Esophagus muscularis mucosa (tissue), 4 donors: ENCODE results near the gene FEV. TPM values are rescaled to one million over a fixed set of nuclear protein-coding genes. Genes with fewer than 3 reads are reported as not detected.

Source experiments
- DNase-seq: peaks from one replicate; pipeline ENCODE4 v3.0.0-alpha.2; 2017; ENCODE audit errors: extremely low spot score
- H3K27ac ChIP-seq, 4 donors: fragments of 200-600 bp; sonication (generic); replicated peaks in 1 of 4; 1 replicate in 3 of 4; 2 replicates in 1 of 4; pipeline ENCODE4 v1.5.1; 2016 to 2019; ENCODE audit warnings: mild to moderate bottlenecking in 1 of 4
- H3K27me3 ChIP-seq, 4 donors: fragments of 200-600 bp; sonication (generic); one replicate each; pipeline versions ENCODE4 v1.5.1 to v1.6.0; 2016 to 2019
- H3K36me3 ChIP-seq, 4 donors: fragments of 200-600 bp; sonication (generic); one replicate each; pipeline ENCODE4 v1.5.1; 2016 to 2019
- H3K4me1 ChIP-seq, 4 donors: fragments of 200-600 bp; sonication (generic); one replicate each; pipeline ENCODE4 v1.5.1; 2016 to 2019
- H3K4me3 ChIP-seq, 4 donors: fragments of 200-600 bp; sonication (generic); 1 replicate in 2 of 4; 2 replicates in 2 of 4; pipeline ENCODE4 v1.5.1; 2016 to 2019; ENCODE audit warnings: mild to moderate bottlenecking in 4 of 4, moderate library complexity in 1 of 4
- H3K9me3 ChIP-seq, 4 donors: fragments of 200-600 bp; sonication (generic); 1 replicate in 3 of 4; 2 replicates in 1 of 4; pipeline ENCODE4 v1.5.1; 2016 to 2019
- EP300 ChIP-seq: sonication (generic); formaldehyde crosslinking; IDR thresholded peaks from one replicate; pipeline ENCODE4 v1.6.1; 2017; ENCODE audit warnings: antibody characterized with exemption
- POLR2A ChIP-seq: fragments of 450-650 bp; IDR thresholded peaks from one replicate; pipeline ENCODE4 v1.6.1; 2017; ENCODE audit warnings: antibody characterized with exemption, moderate library complexity, mild to moderate bottlenecking, low read depth
- POLR2AphosphoS5 ChIP-seq, 2 donors: sonication (generic); formaldehyde crosslinking; IDR thresholded peaks; one replicate each; pipeline ENCODE4 v1.6.1; 2017; ENCODE audit warnings: antibody characterized with exemption in 2 of 2
- WGBS: methylation state at CpG from one replicate; pipeline ENCODE4 v1.1.5; 2018; 5-methylcytosine and 5-hydroxymethylcytosine counted together
- intact Hi-C: fragments of 100-400 bp; cut with DNase I; formaldehyde crosslinking; loops from one replicate; pipeline ENCODE4 v1.15.1; 2023
- total RNA-seq, 4 donors: library from RNA; depleted of rRNA; stranded (reverse); fragments of >200 nt; gene quantifications; one replicate each; pipeline versions ENCODE4 v1.1.0 to v1.2.1, GENCODE V29; 2016
- TF ChIP-seq, protein P1 (sequence below), 3 experiments: fragments of 200-600 bp in 2 of 3; fragments of 450-650 bp in 1 of 3; sonication (generic) in 2 of 3; IDR thresholded peaks; one replicate each; pipeline ENCODE4 v1.5.1; 2017 to 2019; ENCODE audit warnings: antibody characterized with exemption in 3 of 3, mild to moderate bottlenecking in 2 of 3, moderate library complexity in 1 of 3

FEV gene
- total RNA-seq, 4 donors from 2014 or later = not detected

DNA sequence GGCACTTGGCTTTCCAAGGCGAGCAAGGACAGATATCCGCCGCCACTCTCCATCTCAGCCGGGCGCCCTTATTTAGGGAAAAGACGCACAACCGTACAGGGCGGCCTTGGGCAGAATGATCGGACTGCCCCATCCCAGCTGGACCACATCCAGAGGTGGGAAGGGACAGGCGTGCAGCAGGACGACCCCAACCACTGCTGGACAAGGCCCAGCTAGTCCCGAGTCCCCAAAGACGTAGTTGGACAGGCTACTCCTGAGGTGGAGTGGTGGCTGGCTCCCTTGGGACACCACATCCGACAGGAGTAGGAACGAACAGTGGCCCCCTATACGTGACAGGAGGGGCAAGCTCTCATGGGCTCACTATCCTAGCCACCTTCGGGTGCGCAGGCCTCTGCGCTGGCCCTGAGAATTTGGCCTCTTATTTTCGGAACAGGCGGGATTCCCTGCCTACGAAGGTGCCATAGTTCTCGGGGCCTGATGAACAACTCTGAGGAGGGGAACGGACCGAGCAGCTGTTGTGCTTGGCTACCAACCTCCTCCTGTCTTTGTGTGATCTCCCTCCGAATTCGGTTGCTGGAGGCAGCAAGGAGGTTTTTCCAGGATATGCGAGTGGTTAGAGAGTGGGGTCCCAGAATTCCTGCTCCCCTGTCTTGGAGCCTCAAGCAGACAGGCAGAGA lies 2.3 kb downstream of the FEV start:
- no peaks in the 10 kb centered on the region for H3K36me3 ChIP-seq
- intact Hi-C loops = no loop called here
- peaks cover 0 to 99% (median 81%) of the 10 kb centered on the region in 4 donors for H3K27me3 ChIP-seq
- WGBS = 13% methylated on average over 20 of the region's 28 CpGs
- H3K9me3 ChIP-seq = no peaks in the 10 kb centered on the region
- peaks cover 42 to 59% (median 55%) of the 10 kb centered on the region in 4 donors for H3K4me1 ChIP-seq
- H3K4me3 ChIP-seq = peak overlapping the region in 3 of 4 donors; percentile 40 to 52 (median 42)
- no peak for DNase-seq
- H3K27ac ChIP-seq = no peak overlapping the region
- no peak for TF ChIP-seq EP300
- no peak for TF ChIP-seq POLR2A

DNA sequence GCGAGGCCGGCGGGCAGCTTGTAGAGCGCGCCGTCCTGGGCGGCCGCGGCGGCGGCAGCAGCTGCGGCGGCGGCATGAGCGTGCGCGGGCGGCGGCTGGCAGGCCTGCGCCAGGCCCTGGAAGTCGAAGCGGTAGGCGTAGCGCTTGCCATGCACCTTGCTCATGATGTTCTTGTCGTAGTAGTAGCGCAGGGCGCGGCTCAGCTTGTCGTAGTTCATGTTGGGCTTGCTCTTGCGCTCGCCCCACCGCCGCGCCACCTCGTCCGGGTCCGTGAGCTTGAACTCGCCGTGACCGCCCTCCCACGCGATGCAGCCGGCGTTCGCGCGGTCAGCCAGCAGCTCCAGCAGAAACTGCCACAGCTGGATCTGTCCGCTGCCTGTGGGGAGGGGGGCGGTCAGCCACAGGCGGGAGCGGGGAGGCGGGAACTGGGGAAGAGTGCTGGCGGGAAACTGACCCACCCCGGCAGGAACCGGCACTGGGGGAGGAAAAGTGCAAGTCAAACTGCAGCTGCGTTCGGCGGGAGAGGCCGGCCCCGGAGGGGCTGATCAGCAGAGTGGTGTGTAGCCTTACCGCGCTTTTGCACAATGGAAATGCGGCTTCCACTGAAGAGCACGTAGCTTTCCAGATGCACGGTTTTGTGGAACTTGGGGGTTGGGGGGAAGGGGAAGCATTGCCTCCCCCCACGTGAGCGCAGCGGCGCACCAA lies 3.0 kb downstream of the FEV start:
- H3K4me1 ChIP-seq = peaks cover 42 to 59% (median 55%) of the 10 kb centered on the region in 4 donors

DNA sequence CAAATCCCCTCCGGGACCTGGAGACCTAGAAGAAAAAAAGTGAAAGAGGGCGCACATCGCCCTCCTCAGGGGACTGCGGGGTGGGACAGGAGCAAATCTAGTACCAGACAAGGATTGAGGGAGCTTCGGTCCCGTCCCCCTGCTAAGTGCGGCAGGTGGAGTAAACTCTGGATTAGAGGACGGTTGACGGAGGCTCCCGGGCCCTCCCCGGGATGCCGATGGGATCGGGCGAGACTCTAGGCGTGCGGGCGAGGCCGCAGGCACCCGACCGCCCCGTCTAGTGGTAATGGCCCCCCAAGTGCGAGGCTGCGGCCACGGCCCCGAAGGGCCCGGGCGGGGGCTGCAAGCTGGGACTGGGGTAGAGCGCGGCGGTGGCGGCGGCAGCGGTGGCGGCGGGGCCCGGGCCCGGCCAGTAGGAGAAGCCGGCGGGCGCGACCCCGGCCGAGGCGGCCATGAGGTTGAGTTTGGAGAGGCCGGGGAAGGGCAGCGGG lies 3.5 kb downstream of the FEV start:
- no peaks in the 10 kb centered on the region for H3K36me3 ChIP-seq
- H3K4me1 ChIP-seq = peaks cover 42 to 59% (median 55%) of the 10 kb centered on the region in 4 donors
- no peak for DNase-seq
- whole genome bisulfite sequencing = 6% methylated on average over 14 of the region's 46 CpGs
- no peak overlapping the region for H3K27ac ChIP-seq
- peaks cover 0 to 98% (median 68%) of the 10 kb centered on the region in 4 donors for H3K27me3 ChIP-seq
- H3K4me3 ChIP-seq = peak overlapping the region; percentile 40 to 52 (median 42)
- no peak for TF ChIP-seq EP300
- TF ChIP-seq POLR2AphosphoS5 (IDR thresholded peaks at IDR 0.05) = no peak
- TF ChIP-seq, protein P1, sequence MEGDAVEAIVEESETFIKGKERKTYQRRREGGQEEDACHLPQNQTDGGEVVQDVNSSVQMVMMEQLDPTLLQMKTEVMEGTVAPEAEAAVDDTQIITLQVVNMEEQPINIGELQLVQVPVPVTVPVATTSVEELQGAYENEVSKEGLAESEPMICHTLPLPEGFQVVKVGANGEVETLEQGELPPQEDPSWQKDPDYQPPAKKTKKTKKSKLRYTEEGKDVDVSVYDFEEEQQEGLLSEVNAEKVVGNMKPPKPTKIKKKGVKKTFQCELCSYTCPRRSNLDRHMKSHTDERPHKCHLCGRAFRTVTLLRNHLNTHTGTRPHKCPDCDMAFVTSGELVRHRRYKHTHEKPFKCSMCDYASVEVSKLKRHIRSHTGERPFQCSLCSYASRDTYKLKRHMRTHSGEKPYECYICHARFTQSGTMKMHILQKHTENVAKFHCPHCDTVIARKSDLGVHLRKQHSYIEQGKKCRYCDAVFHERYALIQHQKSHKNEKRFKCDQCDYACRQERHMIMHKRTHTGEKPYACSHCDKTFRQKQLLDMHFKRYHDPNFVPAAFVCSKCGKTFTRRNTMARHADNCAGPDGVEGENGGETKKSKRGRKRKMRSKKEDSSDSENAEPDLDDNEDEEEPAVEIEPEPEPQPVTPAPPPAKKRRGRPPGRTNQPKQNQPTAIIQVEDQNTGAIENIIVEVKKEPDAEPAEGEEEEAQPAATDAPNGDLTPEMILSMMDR (IDR thresholded peaks at IDR 0.05) = no peak
- no peak for TF ChIP-seq POLR2A
- H3K9me3 ChIP-seq = no peaks in the 10 kb centered on the region
- intact Hi-C loops = no loop called here

More for the DNA sequence above, 3.0 kb downstream of the FEV start:
- TF ChIP-seq, protein P1 (IDR thresholded peaks at IDR 0.05) = no peak
- TF ChIP-seq POLR2AphosphoS5 (IDR thresholded peaks at IDR 0.05) = no peak
- TF ChIP-seq EP300 = no peak
- no peak for TF ChIP-seq POLR2A
- Histone ChIP-seq H3K4me3 (peak overlapping the region; percentile 40 to 52 (median 42)), H3K27me3 (peaks cover 0 to 98% (median 74%) of the 10 kb centered on the region in 4 donors), H3K36me3 (no peaks in the 10 kb centered on the region), H3K9me3 (no peaks in the 10 kb centered on the region), H3K27ac (no peak overlapping the region)
- intact Hi-C loops = no loop called here
- 1% methylated on average over 57 of the region's 69 CpGs for WGBS
- DNase-seq = no peak

DNA sequence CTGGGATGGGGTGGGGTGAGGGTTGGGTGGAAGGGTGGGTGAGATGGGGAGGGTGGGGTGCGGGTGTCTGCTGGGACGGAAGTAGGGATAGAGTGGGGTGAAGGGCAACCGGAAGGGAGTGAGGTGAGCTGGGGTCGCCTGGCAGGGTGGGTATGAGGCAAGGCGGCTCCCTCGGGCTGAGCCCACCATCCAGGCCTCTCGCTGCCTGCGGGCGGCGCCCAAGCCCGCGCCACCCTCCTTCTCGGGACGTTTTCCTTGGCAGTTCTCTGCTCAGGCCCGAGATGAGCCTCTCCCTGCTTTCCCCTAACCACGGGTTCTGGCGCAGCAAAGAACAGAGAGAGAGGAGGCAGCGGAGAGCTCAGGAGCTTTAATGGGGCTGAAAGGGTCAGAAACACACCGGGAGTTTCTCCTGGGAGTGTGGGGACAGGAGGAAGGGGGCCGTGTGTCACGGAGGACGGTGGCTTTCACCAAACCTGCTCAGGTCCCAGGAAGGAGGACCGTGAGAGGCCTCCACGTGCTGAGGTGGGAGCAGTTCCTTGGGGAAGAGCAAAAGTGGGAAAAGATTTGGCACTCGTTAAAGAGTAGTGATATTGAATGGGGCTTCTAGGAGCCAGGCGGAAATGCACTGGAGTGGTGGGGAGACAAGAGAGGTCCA lies 4.1 kb downstream of the FEV start:
- no peak for DNase-seq
- no peaks in the 10 kb centered on the region for H3K36me3 ChIP-seq
- no peaks in the 10 kb centered on the region for H3K9me3 ChIP-seq
- peak overlapping the region in 3 of 4 donors; percentile 40 to 52 (median 42) for H3K4me3 ChIP-seq
- peaks cover 42 to 57% (median 55%) of the 10 kb centered on the region in 4 donors for H3K4me1 ChIP-seq
- WGBS = 8% methylated on average over 22 of the region's 26 CpGs
- H3K27ac ChIP-seq = no peak overlapping the region
- intact Hi-C loops = no loop called here
- TF ChIP-seq EP300 = no peak
- peaks cover 0 to 98% (median 66%) of the 10 kb centered on the region in 4 donors for H3K27me3 ChIP-seq

DNA sequence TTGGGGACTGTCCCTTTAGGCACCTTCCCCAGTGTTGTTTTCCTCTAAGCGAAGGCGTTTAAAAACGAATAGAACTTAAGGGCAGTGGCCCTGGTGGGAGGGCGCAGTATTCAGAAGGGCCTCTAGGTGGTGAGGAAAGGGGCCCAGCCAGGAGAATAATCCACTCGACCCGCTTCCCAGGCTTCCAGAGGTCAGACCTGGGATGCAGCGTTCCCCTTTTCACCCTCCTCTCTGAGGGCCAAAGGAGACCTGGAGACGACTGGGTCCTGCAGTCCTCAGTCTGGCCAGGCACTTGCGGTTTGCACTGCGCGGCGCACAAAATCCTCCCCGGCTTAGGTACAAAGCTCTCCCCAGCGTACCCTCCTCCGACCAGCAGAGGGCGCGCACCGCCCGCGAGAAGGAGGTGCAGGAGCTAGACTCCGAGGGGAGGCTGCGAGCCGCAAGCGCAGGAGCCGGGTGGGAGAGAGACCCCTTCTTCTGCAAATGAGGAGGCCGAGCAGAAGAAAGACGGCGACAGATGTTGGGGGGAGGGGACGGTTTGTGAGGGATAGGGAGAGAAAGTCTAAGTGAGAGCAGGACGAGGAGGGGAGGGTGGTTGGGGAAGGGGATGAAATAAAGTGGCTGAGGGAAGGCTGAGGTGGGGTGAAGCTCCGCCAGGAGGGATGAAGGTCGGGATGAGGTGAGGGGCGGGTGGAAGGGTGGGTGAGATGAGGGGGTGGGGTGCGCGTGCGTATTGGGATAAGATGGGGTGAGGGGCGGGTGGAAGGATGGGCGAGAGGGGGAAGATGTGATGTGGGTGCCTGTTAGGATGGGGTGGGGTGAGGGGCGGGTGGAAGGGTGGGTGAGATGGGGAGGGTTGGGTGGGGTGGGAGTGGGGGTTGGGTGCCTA lies 4.9 kb downstream of the FEV start:
- H3K4me1 ChIP-seq = peaks cover 37 to 50% (median 48%) of the 10 kb centered on the region in 4 donors
- peak overlapping the region; percentile 18 to 45 (median 26) for H3K4me3 ChIP-seq
- H3K27ac ChIP-seq = no peak overlapping the region
- no peak for TF ChIP-seq POLR2AphosphoS5 (IDR thresholded peaks at IDR 0.05)
- TF ChIP-seq, protein P1 (IDR thresholded peaks at IDR 0.05) = peak; percentile 74 to 90 (median 89)
- H3K27me3 ChIP-seq = peaks cover 0 to 98% (median 59%) of the 10 kb centered on the region in 4 donors
- DNase-seq = no peak
- 2% methylated on average over 34 of the region's 39 CpGs for WGBS
- intact Hi-C loops = no loop called here
- no peaks in the 10 kb centered on the region for H3K36me3 ChIP-seq
- H3K9me3 ChIP-seq = no peaks in the 10 kb centered on the region
